GM06990 (cell line): ENCODE measurements around the gene L2HGDH.
A peak's percentile ranks its signal among the peaks of the same experiment; 100 is the strongest.

Experiments used
- DNase-seq: peaks from one replicate; pipeline ENCODE4 v3.0.0-alpha.2; 2011; ENCODE audit not compliant: insufficient read length; ENCODE audit errors: extremely low read depth
- H3K27me3 ChIP-seq: replicated peaks from 2 replicates; pipeline ENCODE4 v1.6.0; 2011; ENCODE audit warnings: low read length; ENCODE audit not compliant: control insufficient read depth, insufficient read depth
- H3K36me3 ChIP-seq: 2 replicates; pipeline ENCODE4 v1.5.1; 2011; ENCODE audit warnings: low read length; ENCODE audit not compliant: control insufficient read depth, insufficient read depth
- H3K4me3 ChIP-seq: replicated peaks from 2 replicates; pipeline ENCODE4 v1.5.1; 2011; ENCODE audit warnings: low read depth, mild to moderate bottlenecking, control low read depth, low read length
- CTCF ChIP-seq: IDR thresholded peaks from 2 replicates; pipeline ENCODE4 v1.5.1; 2011; ENCODE audit warnings: low read length, control low read depth, mild to moderate bottlenecking, inconsistent platforms; ENCODE audit not compliant: insufficient read depth, poor library complexity, severe bottlenecking

The L2HGDH gene

GRCh38 chr14:50311972-50312733, at the start of gene L2HGDH, which contains the start of gene DMAC2L:
Gene L2HGDH (minus strand): TSS chr14:50312229. CDS start chr14:50312150, 79 bp downstream.
Gene DMAC2L (plus strand): TSS chr14:50312324. CDS start chr14:50321488, 9,164 bp downstream.
- no peak for TF ChIP-seq CTCF
- DNase-seq: peak; percentile 98

GRCh38 chr14:50360851-50361250, 48.8 kb upstream of the L2HGDH start:
- no peaks in the 10 kb centered on the region for H3K27me3 ChIP-seq
- H3K36me3 ChIP-seq: no peaks in the 10 kb centered on the region; the same call in 1 of the 2 replicates
- DNase-seq: no peak
- TF ChIP-seq CTCF: no peak
- no peak overlapping the region for H3K4me3 ChIP-seq

More at GRCh38 chr14:50311972-50312733, at the start of gene L2HGDH, which contains the start of gene DMAC2L:
- Histone ChIP-seq H3K27me3 (no peaks in the 10 kb centered on the region), H3K36me3 (no peaks in the 10 kb centered on the region; the same call in 1 of the 2 replicates), H3K4me3 (peak within 1 kb of the TSS; percentile 97)

GRCh38 chr14:50360093-50360492, 48.1 kb upstream of the L2HGDH start:
- Histone ChIP-seq H3K4me3 (no peak overlapping the region), H3K36me3 (no peaks in the 10 kb centered on the region; the same call in none of the 2 replicates), H3K27me3 (no peaks in the 10 kb centered on the region)
- TF ChIP-seq CTCF: no peak
- DNase-seq: no peak

- Histone ChIP-seq H3K27me3 (no peaks in the 10 kb centered on the region), H3K36me3 (no peaks in the 10 kb centered on the region; the same call in none of the 2 replicates), H3K4me3 (no peak overlapping the region)
- no peak for DNase-seq
- no peak for TF ChIP-seq CTCF
These were observed 47.6 kb upstream of the L2HGDH start for GRCh38 chr14:50359631-50360030.

- TF ChIP-seq CTCF: no peak
- no peak for DNase-seq
- no peaks in the 10 kb centered on the region for H3K27me3 ChIP-seq
- no peaks in the 10 kb centered on the region; the same call in none of the 2 replicates for H3K36me3 ChIP-seq
- H3K4me3 ChIP-seq: no peak overlapping the region
These were observed 45.8 kb upstream of the L2HGDH start for GRCh38 chr14:50357753-50358395.
